H9 (cell line): ENCODE data around the gene IQSEC2. TPM values are rescaled to one million over a fixed set of nuclear protein-coding genes. Genes with fewer than 3 reads are reported as not detected.

Source experiments
- DNase-seq: peaks from one replicate; pipeline ENCODE4 v3.0.0-alpha.2; 2017
- H2AFZ ChIP-seq: one replicate; pipeline ENCODE4 v1.6.1; 2013; ENCODE audit warnings: mild to moderate bottlenecking, low read length, control low read depth, moderate library complexity
- H2AK5ac ChIP-seq: 2 replicates; pipeline ENCODE4 v1.6.1; 2013; ENCODE audit warnings: low read length, control low read depth, mixed read lengths; ENCODE audit not compliant: insufficient read length
- H2BK120ac ChIP-seq: one replicate; pipeline ENCODE4 v1.6.1; 2013; ENCODE audit warnings: low read depth, mild to moderate bottlenecking, low read length, control low read depth, inconsistent platforms; ENCODE audit not compliant: poor library complexity, severe bottlenecking
- H2BK12ac ChIP-seq: 2 replicates; pipeline ENCODE4 v1.6.1; 2013; ENCODE audit warnings: low read length, control low read depth, mixed read lengths, low read depth; ENCODE audit not compliant: insufficient read length
- H2BK15ac ChIP-seq: 2 replicates; pipeline ENCODE4 v1.6.1; 2013; ENCODE audit warnings: low read depth, low read length, control low read depth
- H2BK20ac ChIP-seq: one replicate; pipeline ENCODE4 v1.6.1; 2013; ENCODE audit warnings: low read depth, mild to moderate bottlenecking, low read length, control low read depth, inconsistent platforms; ENCODE audit not compliant: poor library complexity, severe bottlenecking
- H2BK5ac ChIP-seq: 2 replicates; pipeline ENCODE4 v1.6.1; 2013; ENCODE audit warnings: low read length, control low read depth, mixed read lengths; ENCODE audit not compliant: insufficient read length
- H3K14ac ChIP-seq: 2 replicates; pipeline ENCODE4 v1.6.1; 2013; ENCODE audit warnings: low read length, control low read depth; ENCODE audit not compliant: insufficient read depth
- H3K18ac ChIP-seq: 2 replicates; pipeline ENCODE4 v1.6.1; 2013; ENCODE audit warnings: low read depth, mild to moderate bottlenecking, mixed read lengths, low read length, control low read depth; ENCODE audit not compliant: insufficient read length
- H3K23ac ChIP-seq: 2 replicates; pipeline ENCODE4 v1.6.1; 2013; ENCODE audit warnings: low read length, control low read depth, mixed read lengths, low read depth; ENCODE audit not compliant: insufficient read length
- H3K23me2 ChIP-seq: 2 replicates; pipeline ENCODE4 v1.6.1; 2013; ENCODE audit warnings: low read depth, mild to moderate bottlenecking, mixed read lengths, low read length, control low read depth; ENCODE audit not compliant: insufficient read length, poor library complexity, severe bottlenecking
- H3K27ac ChIP-seq: 2 replicates; pipeline ENCODE4 v1.5.1; 2013; ENCODE audit warnings: low read length, control low read depth, mixed read lengths, low read depth; ENCODE audit not compliant: insufficient read length
- H3K27me3 ChIP-seq: 2 replicates; pipeline ENCODE4 v1.6.1; 2013; ENCODE audit warnings: low read length, control low read depth, inconsistent platforms; ENCODE audit not compliant: insufficient read depth
- H3K4ac ChIP-seq: 2 replicates; pipeline ENCODE4 v1.6.1; 2013; ENCODE audit warnings: low read depth, mild to moderate bottlenecking, control low read depth, inconsistent platforms, low read length, moderate library complexity
- H3K4me1 ChIP-seq: 2 replicates; pipeline ENCODE4 v1.6.1; 2013; ENCODE audit warnings: low read length, control low read depth, inconsistent platforms; ENCODE audit not compliant: insufficient read depth
- H3K4me2 ChIP-seq: 2 replicates; pipeline ENCODE4 v1.6.1; 2013; ENCODE audit warnings: low read length, control low read depth, mixed read lengths; ENCODE audit not compliant: insufficient read length, insufficient read depth
- H3K56ac ChIP-seq: 2 replicates; pipeline ENCODE4 v1.6.1; 2013; ENCODE audit warnings: low read depth, mild to moderate bottlenecking, mixed read lengths, low read length, control low read depth; ENCODE audit not compliant: insufficient read length
- H3K79me1 ChIP-seq: 2 replicates; pipeline ENCODE4 v1.6.1; 2013; ENCODE audit warnings: low read depth, mild to moderate bottlenecking, moderate library complexity, low read length, control low read depth, inconsistent platforms; ENCODE audit not compliant: insufficient read depth, poor library complexity, severe bottlenecking
- H3K79me2 ChIP-seq: 2 replicates; pipeline ENCODE4 v1.6.1; 2013; ENCODE audit warnings: low read length, control low read depth, inconsistent platforms; ENCODE audit not compliant: insufficient read depth
- H3K9ac ChIP-seq: 2 replicates; pipeline ENCODE4 v1.6.1; 2013; ENCODE audit warnings: low read length, control low read depth, mixed read lengths; ENCODE audit not compliant: insufficient read length; ENCODE audit errors: extremely low read depth
- H3K9me3 ChIP-seq: one replicate; pipeline ENCODE4 v1.6.1; 2013; ENCODE audit warnings: low read depth, low read length, inconsistent platforms; ENCODE audit not compliant: control insufficient read depth
- H3T11ph ChIP-seq: one replicate; pipeline ENCODE4 v1.6.1; 2013; ENCODE audit warnings: mild to moderate bottlenecking, low read length, control low read depth, inconsistent platforms
- H4K20me1 ChIP-seq: one replicate; pipeline ENCODE4 v1.6.1; 2013; ENCODE audit not compliant: control insufficient read depth, insufficient read length, insufficient read depth
- H4K5ac ChIP-seq: 2 replicates; pipeline ENCODE4 v1.6.1; 2013; ENCODE audit warnings: low read depth, mild to moderate bottlenecking, mixed read lengths, low read length, control low read depth; ENCODE audit not compliant: insufficient read length
- H4K8ac ChIP-seq: replicated peaks from 2 replicates; pipeline ENCODE4 v1.6.1; 2013; ENCODE audit warnings: low read length, control low read depth, mixed read lengths, low read depth; ENCODE audit not compliant: insufficient read length
- H4K91ac ChIP-seq: 2 replicates; pipeline ENCODE4 v1.6.1; 2013; ENCODE audit warnings: low read depth, mild to moderate bottlenecking, moderate library complexity, mixed read lengths, low read length, control low read depth; ENCODE audit not compliant: insufficient read length
- H3K27ac Mint-ChIP-seq, 3 experiments: 2 replicates in 2 of 3; 3 replicates in 1 of 3; pipeline ENCODE4 v1.8.0; 2020 to 2021; ENCODE audit warnings: mixed read lengths in 3 of 3, mild to moderate bottlenecking in 1 of 3, moderate library complexity in 1 of 3
- H3K27me3 Mint-ChIP-seq: 2 replicates; pipeline ENCODE4 v1.8.0; 2021; ENCODE audit warnings: low read depth, mild to moderate bottlenecking, moderate library complexity, mixed read lengths
- H3K36me3 Mint-ChIP-seq, 3 experiments: 2 replicates in 2 of 3; 3 replicates in 1 of 3; pipeline ENCODE4 v1.8.0; 2020 to 2021; ENCODE audit warnings: low read depth in 3 of 3, mixed read lengths in 3 of 3; ENCODE audit not compliant: insufficient read depth in 1 of 3
- H3K4me1 Mint-ChIP-seq, 2 experiments: 2 replicates each; pipeline ENCODE4 v1.8.0; 2020; ENCODE audit warnings: mixed read lengths in 2 of 2
- H3K4me3 Mint-ChIP-seq, 2 experiments: 2 replicates in 1 of 2; 3 replicates in 1 of 2; pipeline ENCODE4 v1.8.0; 2020 to 2021; ENCODE audit warnings: mild to moderate bottlenecking in 2 of 2, mixed read lengths in 2 of 2, moderate library complexity in 1 of 2
- H3K9me3 Mint-ChIP-seq, 2 experiments: 2 replicates in 1 of 2; 3 replicates in 1 of 2; pipeline ENCODE4 v1.8.0; 2020; ENCODE audit warnings: mild to moderate bottlenecking in 2 of 2, mixed read lengths in 2 of 2, moderate library complexity in 1 of 2
- WGBS: extraction: QIAGEN DNeasy Blood & Tissue Kit; methylation state at CpG from one replicate; pipeline ENCODE4 v1.1.7; 2013; ENCODE audit warnings: missing lambda C conversion rate, low lambda C conversion rate, mixed read lengths; ENCODE audit not compliant: insufficient read length; ENCODE audit errors: extremely low coverage; 5-methylcytosine and 5-hydroxymethylcytosine counted together
- total RNA-seq: library from RNA; stranded (reverse); gene quantifications from 2 replicates; pipeline ENCODE4 v1.2.1, GENCODE V29; 2021
- TF ChIP-seq, protein P1 (sequence below): fragments of 200-600 bp; sonication (generic); conservative IDR thresholded peaks from 3 replicates; pipeline ENCODE4 v1.8.0; 2021; ENCODE audit warnings: antibody characterized with exemption, mild to moderate bottlenecking

The IQSEC2 gene
- total RNA-seq, 1 experiment from 2014 or later: 7.0 TPM

GRCh38 chrX:53286171-53286570 is 4.8 kb upstream of the IQSEC2 start:
- TF ChIP-seq, protein P1, sequence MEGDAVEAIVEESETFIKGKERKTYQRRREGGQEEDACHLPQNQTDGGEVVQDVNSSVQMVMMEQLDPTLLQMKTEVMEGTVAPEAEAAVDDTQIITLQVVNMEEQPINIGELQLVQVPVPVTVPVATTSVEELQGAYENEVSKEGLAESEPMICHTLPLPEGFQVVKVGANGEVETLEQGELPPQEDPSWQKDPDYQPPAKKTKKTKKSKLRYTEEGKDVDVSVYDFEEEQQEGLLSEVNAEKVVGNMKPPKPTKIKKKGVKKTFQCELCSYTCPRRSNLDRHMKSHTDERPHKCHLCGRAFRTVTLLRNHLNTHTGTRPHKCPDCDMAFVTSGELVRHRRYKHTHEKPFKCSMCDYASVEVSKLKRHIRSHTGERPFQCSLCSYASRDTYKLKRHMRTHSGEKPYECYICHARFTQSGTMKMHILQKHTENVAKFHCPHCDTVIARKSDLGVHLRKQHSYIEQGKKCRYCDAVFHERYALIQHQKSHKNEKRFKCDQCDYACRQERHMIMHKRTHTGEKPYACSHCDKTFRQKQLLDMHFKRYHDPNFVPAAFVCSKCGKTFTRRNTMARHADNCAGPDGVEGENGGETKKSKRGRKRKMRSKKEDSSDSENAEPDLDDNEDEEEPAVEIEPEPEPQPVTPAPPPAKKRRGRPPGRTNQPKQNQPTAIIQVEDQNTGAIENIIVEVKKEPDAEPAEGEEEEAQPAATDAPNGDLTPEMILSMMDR: no peak
- H3K27ac Mint-ChIP-seq: no peak overlapping the region
- no peak overlapping the region for H3K14ac ChIP-seq
- peaks cover 17 to 38% of the 10 kb centered on the region in 2 experiments for H3K4me1 Mint-ChIP-seq
- H3K79me1 ChIP-seq: no peaks in the 10 kb centered on the region
- no peaks in the 10 kb centered on the region for H4K20me1 ChIP-seq
- H3K27ac ChIP-seq: no peak overlapping the region
- H2AFZ ChIP-seq: no peak overlapping the region
- H3K23me2 ChIP-seq: no peaks in the 10 kb centered on the region
- no peak overlapping the region for H3K9ac ChIP-seq
- no peak overlapping the region for H3K4ac ChIP-seq
- no peak overlapping the region for H2BK5ac ChIP-seq
- no peak overlapping the region for H2BK12ac ChIP-seq
- no peak overlapping the region for H3K4me2 ChIP-seq
- H3K18ac ChIP-seq: no peak overlapping the region
- no peaks in the 10 kb centered on the region for H3K4me1 ChIP-seq
- no peak overlapping the region for H2BK15ac ChIP-seq
- no peak overlapping the region for H3K56ac ChIP-seq
- no peak overlapping the region for H3K4me3 Mint-ChIP-seq
- no peak overlapping the region for H4K5ac ChIP-seq
- peaks cover 19% of the 10 kb centered on the region for H3K9me3 ChIP-seq
- H2BK120ac ChIP-seq: no peak overlapping the region
- H4K91ac ChIP-seq: no peak overlapping the region
- no peak overlapping the region for H3K23ac ChIP-seq
- WGBS: no CpG with 5 or more reads among the region's 3 CpGs
- peaks cover 0 to 6% (median 3%) of the 10 kb centered on the region in 3 experiments; a peak in 5 of 7 replicates for H3K36me3 Mint-ChIP-seq
- no peak overlapping the region for H3T11ph ChIP-seq
- no peak overlapping the region for H2AK5ac ChIP-seq
- no peak overlapping the region for H2BK20ac ChIP-seq
- no peaks in the 10 kb centered on the region for H3K27me3 ChIP-seq
- peaks cover 74 to 80% of the 10 kb centered on the region in 2 experiments for H3K9me3 Mint-ChIP-seq
- no peaks in the 10 kb centered on the region for H3K79me2 ChIP-seq
- H4K8ac ChIP-seq: no peak overlapping the region
- no peak for DNase-seq
- no peaks in the 10 kb centered on the region for H3K27me3 Mint-ChIP-seq
